Right atrium auricular region (tissue), 2 donors: ENCODE measurements around the gene FXYD1. TPM values are rescaled to one million over a fixed set of nuclear protein-coding genes. Genes with fewer than 3 reads are reported as not detected.
A peak's percentile ranks its signal among the peaks of the same experiment; 100 is the strongest.

Source experiments
- DNase-seq: peaks from one replicate; pipeline ENCODE4 v3.0.0-alpha.2; 2019; ENCODE audit warnings: low spot score
- H3K27ac ChIP-seq, 2 donors: fragments of 200-600 bp; sonication (generic); 1 replicate in 1 of 2; 2 replicates in 1 of 2; pipeline ENCODE4 v1.5.1; 2016 to 2019
- H3K27me3 ChIP-seq, 2 donors: fragments of 200-600 bp; sonication (generic); one replicate each; pipeline versions ENCODE4 v1.5.1 to v1.6.0; 2017 to 2019
- H3K36me3 ChIP-seq: fragments of 200-600 bp; sonication (generic); one replicate; pipeline ENCODE4 v1.5.1; 2016
- H3K4me1 ChIP-seq, 2 donors: fragments of 200-600 bp; sonication (generic); one replicate each; pipeline versions ENCODE4 v1.5.1 to v1.6.0; 2017 to 2019
- H3K4me3 ChIP-seq, 2 donors: fragments of 200-600 bp; sonication (generic); 1 replicate in 1 of 2; 2 replicates in 1 of 2; pipeline ENCODE4 v1.5.1; 2017 to 2019; ENCODE audit warnings: mild to moderate bottlenecking in 1 of 2, moderate library complexity in 1 of 2
- H3K9me3 ChIP-seq, 2 donors: fragments of 200-600 bp; sonication (generic); one replicate each; pipeline ENCODE4 v1.5.1; 2019
- CTCF ChIP-seq, 2 donors: fragments of 200-600 bp; sonication (generic); IDR thresholded peaks; one replicate each; pipeline ENCODE4 v1.5.1; 2019; ENCODE audit warnings: antibody characterized with exemption in 2 of 2
- total RNA-seq, 2 donors: library from RNA; depleted of rRNA; stranded (reverse); fragments of >200 nt; gene quantifications; one replicate each; pipeline ENCODE4 v1.1.0, GENCODE V29; 2016

Gene FXYD1
- total RNA-seq, 2 donors from 2014 or later: 166 to 175 TPM

- no peaks in the 10 kb centered on the region for H3K9me3 ChIP-seq
- H3K4me3 ChIP-seq: no peak overlapping the region
- peaks cover 0 to 10% of the 10 kb centered on the region in 2 donors for H3K4me1 ChIP-seq
- H3K27ac ChIP-seq: no peak overlapping the region
- no peaks in the 10 kb centered on the region for H3K27me3 ChIP-seq
- no peaks in the 10 kb centered on the region for H3K36me3 ChIP-seq
- no peak for DNase-seq
- TF ChIP-seq CTCF (IDR thresholded peaks at IDR 0.05): no peak
These were observed 29.1 kb upstream of the FXYD1 start for GRCh38 chr19:35109395-35110112.

GRCh38 chr19:35110974-35111373 lies 27.6 kb upstream of the FXYD1 start:
- H3K27ac ChIP-seq: no peak overlapping the region
- DNase-seq: no peak

GRCh38 chr19:35112995-35113688 lies 25.5 kb upstream of the FXYD1 start:
- no peaks in the 10 kb centered on the region for H3K9me3 ChIP-seq
- H3K27ac ChIP-seq: no peak overlapping the region
- H3K4me1 ChIP-seq: peaks cover 0 to 12% of the 10 kb centered on the region in 2 donors
- no peak for DNase-seq
- H3K27me3 ChIP-seq: no peaks in the 10 kb centered on the region
- H3K36me3 ChIP-seq: no peaks in the 10 kb centered on the region
- no peak for TF ChIP-seq CTCF (IDR thresholded peaks at IDR 0.05)
- no peak overlapping the region for H3K4me3 ChIP-seq

More at GRCh38 chr19:35110974-35111373, 27.6 kb upstream of the FXYD1 start:
- no peak overlapping the region for H3K4me3 ChIP-seq
- no peak for TF ChIP-seq CTCF (IDR thresholded peaks at IDR 0.05)
- no peaks in the 10 kb centered on the region for H3K27me3 ChIP-seq
- peaks cover 0 to 18% of the 10 kb centered on the region in 2 donors for H3K4me1 ChIP-seq
- no peaks in the 10 kb centered on the region for H3K9me3 ChIP-seq
- no peaks in the 10 kb centered on the region for H3K36me3 ChIP-seq

GRCh38 chr19:35114353-35115176 lies 24.1 kb upstream of the FXYD1 start:
- Histone ChIP-seq H3K4me1 (peaks cover 0 to 12% of the 10 kb centered on the region in 2 donors), H3K36me3 (no peaks in the 10 kb centered on the region), H3K27ac (peak overlapping the region in 1 of 2 donors; percentile 15), H3K9me3 (no peaks in the 10 kb centered on the region), H3K4me3 (peak overlapping the region; percentile 27 to 39), H3K27me3 (no peaks in the 10 kb centered on the region)
- DNase-seq: no peak
- peak; percentile 97 to 98 for TF ChIP-seq CTCF (IDR thresholded peaks at IDR 0.05)

- H3K9me3 ChIP-seq: no peaks in the 10 kb centered on the region
- H3K27me3 ChIP-seq: no peaks in the 10 kb centered on the region
- peak within 1 kb of the TSS; percentile 27 to 39 for H3K4me3 ChIP-seq
- DNase-seq: no peak
- no peaks in the 10 kb centered on the region for H3K36me3 ChIP-seq
- no peak for TF ChIP-seq CTCF (IDR thresholded peaks at IDR 0.05)
- peak within 1 kb of the TSS in 1 of 2 donors; percentile 15 for H3K27ac ChIP-seq
- H3K4me1 ChIP-seq: peaks cover 0 to 12% of the 10 kb centered on the region in 2 donors
These were observed 23.3 kb upstream of the FXYD1 start, which contains the start of gene FXYD3 for GRCh38 chr19:35115177-35115951. Gene FXYD3 (plus strand): TSS chr19:35115823. CDS start chr19:35119377, 3,554 bp downstream.
